B cell (primary cell): ENCODE measurements around the gene DERA.

Experiments
- EZH2 ChIP-seq: IDR thresholded peaks from 2 replicates; pipeline ENCODE4 v1.6.1; 2012; ENCODE audit warnings: borderline replicate concordance, low read depth, mild to moderate bottlenecking, moderate library complexity, low read length; ENCODE audit not compliant: insufficient read depth, poor library complexity, severe bottlenecking
- TF ChIP-seq, protein P1 (sequence below): fragments of 200-600 bp; IDR thresholded peaks from one replicate; pipeline ENCODE4 v1.8.0; 2022; ENCODE audit warnings: antibody characterized with exemption, mild to moderate bottlenecking

GRCh38 chr12:15904378-15904920 lies 6.7 kb upstream of the DERA start:
- TF ChIP-seq, protein P1, sequence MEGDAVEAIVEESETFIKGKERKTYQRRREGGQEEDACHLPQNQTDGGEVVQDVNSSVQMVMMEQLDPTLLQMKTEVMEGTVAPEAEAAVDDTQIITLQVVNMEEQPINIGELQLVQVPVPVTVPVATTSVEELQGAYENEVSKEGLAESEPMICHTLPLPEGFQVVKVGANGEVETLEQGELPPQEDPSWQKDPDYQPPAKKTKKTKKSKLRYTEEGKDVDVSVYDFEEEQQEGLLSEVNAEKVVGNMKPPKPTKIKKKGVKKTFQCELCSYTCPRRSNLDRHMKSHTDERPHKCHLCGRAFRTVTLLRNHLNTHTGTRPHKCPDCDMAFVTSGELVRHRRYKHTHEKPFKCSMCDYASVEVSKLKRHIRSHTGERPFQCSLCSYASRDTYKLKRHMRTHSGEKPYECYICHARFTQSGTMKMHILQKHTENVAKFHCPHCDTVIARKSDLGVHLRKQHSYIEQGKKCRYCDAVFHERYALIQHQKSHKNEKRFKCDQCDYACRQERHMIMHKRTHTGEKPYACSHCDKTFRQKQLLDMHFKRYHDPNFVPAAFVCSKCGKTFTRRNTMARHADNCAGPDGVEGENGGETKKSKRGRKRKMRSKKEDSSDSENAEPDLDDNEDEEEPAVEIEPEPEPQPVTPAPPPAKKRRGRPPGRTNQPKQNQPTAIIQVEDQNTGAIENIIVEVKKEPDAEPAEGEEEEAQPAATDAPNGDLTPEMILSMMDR, result no peak
- TF ChIP-seq EZH2, result no peak
